Activated T-helper 17 cell treated with anti-CD3 and anti-CD28 coated beads, Interleukin-2, amount 50 U/mL, for 72 hours (primary cell): Measurements from ENCODE around the gene CABP1. TPM values are rescaled to one million over a fixed set of nuclear protein-coding genes. Genes with fewer than 3 reads are reported as not detected.

Experiments used
- ATAC-seq: fragments of 150-1000 bp; cut with Tn5 transposase; replicated peaks from 2 replicates; pipeline ENCODE4 v1.10.0; 2021; ENCODE audit warnings: mild to moderate bottlenecking, moderate library complexity
- H3K27ac Mint-ChIP-seq: one replicate; pipeline ENCODE4 v1.8.0; 2022; ENCODE audit warnings: mixed read lengths
- H3K27me3 Mint-ChIP-seq: one replicate; pipeline ENCODE4 v1.8.0; 2022; ENCODE audit warnings: mixed read lengths
- H3K36me3 Mint-ChIP-seq: one replicate; pipeline ENCODE4 v1.8.0; 2022; ENCODE audit warnings: low read depth, mild to moderate bottlenecking, mixed read lengths
- H3K4me1 Mint-ChIP-seq: one replicate; pipeline ENCODE4 v1.8.0; 2022; ENCODE audit warnings: mixed read lengths
- H3K4me3 Mint-ChIP-seq: one replicate; pipeline ENCODE4 v1.8.0; 2022; ENCODE audit warnings: mild to moderate bottlenecking, mixed read lengths
- H3K9me3 Mint-ChIP-seq: one replicate; pipeline ENCODE4 v1.8.0; 2022; ENCODE audit warnings: mixed read lengths
- total RNA-seq, 2 donors: library from RNA; stranded (reverse); gene quantifications; one replicate each; pipeline ENCODE4 v1.2.3, GENCODE V29; 2022

Gene CABP1
- total RNA-seq, 2 donors from 2014 or later, result 0.56 to 6.9 TPM

DNA sequence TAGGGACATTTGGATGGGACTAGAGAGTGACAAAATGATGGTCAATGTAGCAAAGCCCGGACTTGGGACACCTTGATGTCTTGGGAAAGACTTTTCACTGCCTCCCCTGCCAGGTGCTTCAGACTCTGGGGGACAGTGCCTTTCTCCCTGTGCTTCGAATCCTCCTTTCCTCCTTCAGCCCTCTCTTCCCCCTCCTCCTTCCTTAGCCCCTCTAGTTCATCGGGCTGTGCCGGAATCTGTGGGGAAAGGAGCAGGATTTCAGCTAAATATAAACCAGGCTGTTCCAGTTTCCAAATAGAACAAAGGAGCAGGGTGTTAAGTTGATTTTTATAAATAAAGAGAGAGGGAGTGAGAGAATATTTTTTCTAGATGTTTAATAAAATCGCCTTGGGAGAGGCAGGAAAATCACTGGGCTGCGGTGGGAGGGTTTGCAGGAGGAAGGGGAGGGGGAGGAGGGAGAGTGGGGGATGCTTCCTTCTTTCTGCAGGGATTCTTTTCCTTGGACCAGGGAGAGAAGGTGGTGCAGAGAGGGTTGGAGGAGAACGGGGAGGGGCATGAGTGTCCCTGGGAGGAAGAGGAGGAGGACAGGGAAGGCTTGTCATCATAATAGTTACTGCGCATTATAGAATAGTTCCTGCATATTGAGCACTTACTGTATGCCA lies 21.3 kb upstream of the CABP1 start:
- no peak overlapping the region for H3K27ac Mint-ChIP-seq
- no peaks in the 10 kb centered on the region for H3K4me1 Mint-ChIP-seq
- no peak for ATAC-seq
- H3K9me3 Mint-ChIP-seq, result no peaks in the 10 kb centered on the region
- H3K27me3 Mint-ChIP-seq, result peaks cover 16% of the 10 kb centered on the region
- no peaks in the 10 kb centered on the region for H3K36me3 Mint-ChIP-seq
- H3K4me3 Mint-ChIP-seq, result no peak overlapping the region

DNA sequence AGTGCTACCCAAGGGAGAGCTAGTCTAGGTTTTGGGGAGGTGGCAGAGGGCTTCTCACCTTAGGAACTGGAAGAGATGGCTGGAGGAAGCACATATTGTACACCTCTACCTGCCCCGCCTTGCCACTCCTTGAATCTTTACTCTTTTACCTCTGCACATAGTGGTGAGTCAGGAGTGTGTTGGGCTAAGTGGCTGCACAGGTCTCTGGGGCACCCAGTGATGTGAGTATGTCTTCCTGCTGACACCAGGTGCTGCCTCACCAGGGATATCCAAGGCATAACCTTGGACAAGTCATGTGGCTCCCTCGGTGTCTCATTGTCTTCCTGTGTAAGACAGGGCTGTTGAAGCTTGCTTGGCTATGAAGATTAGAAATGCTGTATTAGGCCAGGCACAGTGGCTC lies 19.8 kb upstream of the CABP1 start:
- peaks cover 16% of the 10 kb centered on the region for H3K27me3 Mint-ChIP-seq
- no peaks in the 10 kb centered on the region for H3K9me3 Mint-ChIP-seq
- no peaks in the 10 kb centered on the region for H3K4me1 Mint-ChIP-seq
- no peaks in the 10 kb centered on the region for H3K36me3 Mint-ChIP-seq
- no peak overlapping the region for H3K4me3 Mint-ChIP-seq
- no peak for ATAC-seq
- H3K27ac Mint-ChIP-seq, result no peak overlapping the region

DNA sequence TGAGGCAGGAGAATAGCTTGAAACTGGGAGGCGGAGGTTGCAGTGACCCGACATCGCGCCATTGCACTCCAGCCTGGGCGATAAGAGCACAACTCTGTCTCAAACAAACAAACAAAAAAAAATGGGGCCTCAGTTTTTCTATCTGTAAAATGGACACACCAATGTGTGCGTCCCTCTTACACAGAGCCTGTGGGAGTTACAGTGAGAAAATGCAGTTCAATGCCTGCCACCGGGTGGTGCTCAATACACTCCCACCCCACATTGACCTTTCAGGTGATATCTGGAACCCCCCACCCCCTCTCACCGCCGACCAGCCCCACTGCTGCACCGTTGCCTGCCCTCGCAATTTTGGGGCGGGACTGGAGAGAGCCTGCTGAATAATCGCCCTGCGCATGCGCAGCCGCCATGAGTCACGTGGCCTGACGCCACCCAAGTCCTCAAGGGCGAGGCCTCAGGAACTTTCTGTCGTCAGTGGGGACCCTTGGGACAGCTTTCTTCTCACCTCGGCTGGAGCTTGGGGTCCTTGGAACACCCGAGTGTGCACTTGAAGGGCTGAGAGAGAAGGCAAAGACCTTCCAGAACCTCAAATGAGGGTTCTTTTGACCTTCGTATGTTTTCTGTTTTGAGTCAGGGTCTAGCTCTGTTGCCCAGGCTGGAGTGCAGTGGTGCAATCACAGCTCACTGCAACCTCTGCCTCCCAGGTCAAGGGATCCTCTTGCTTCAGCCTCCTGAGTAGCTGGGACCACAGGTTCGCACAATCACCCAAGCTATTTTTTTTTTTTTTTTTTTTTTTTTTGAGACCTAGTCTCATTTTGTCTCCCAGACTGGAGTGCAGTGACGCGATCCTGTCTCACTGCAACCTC lies 14.6 kb upstream of the CABP1 start:
- Mint-ChIP-seq H3K4me1 (no peaks in the 10 kb centered on the region), H3K27ac (no peak overlapping the region), H3K36me3 (no peaks in the 10 kb centered on the region), H3K4me3 (no peak overlapping the region), H3K9me3 (no peaks in the 10 kb centered on the region), H3K27me3 (peaks cover 7% of the 10 kb centered on the region)
- peak; percentile 21 for ATAC-seq

DNA sequence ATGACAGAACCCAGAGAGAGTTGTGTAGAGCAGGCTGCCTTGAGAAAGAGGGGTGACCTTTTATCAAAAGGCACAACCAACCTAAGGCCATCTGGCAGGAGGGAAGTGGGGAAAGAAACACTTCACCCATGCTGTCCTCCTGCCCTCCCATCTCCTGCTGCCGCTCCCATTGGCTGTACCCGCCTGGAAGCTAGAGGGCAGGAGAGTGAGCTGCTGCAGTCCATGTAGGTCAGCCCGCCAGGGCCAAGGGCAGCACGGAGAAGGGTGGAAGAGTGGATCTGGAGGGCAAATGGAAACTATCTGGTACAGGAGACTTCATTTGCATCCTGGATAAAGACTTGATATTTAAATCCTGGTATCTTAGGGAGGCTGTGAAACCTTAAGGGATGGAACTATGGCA lies 11.5 kb upstream of the CABP1 start:
- H3K4me1 Mint-ChIP-seq, result no peaks in the 10 kb centered on the region
- H3K27me3 Mint-ChIP-seq, result no peaks in the 10 kb centered on the region
- H3K27ac Mint-ChIP-seq, result no peak overlapping the region
- no peaks in the 10 kb centered on the region for H3K36me3 Mint-ChIP-seq
- no peaks in the 10 kb centered on the region for H3K9me3 Mint-ChIP-seq
- ATAC-seq, result no peak
- no peak overlapping the region for H3K4me3 Mint-ChIP-seq

DNA sequence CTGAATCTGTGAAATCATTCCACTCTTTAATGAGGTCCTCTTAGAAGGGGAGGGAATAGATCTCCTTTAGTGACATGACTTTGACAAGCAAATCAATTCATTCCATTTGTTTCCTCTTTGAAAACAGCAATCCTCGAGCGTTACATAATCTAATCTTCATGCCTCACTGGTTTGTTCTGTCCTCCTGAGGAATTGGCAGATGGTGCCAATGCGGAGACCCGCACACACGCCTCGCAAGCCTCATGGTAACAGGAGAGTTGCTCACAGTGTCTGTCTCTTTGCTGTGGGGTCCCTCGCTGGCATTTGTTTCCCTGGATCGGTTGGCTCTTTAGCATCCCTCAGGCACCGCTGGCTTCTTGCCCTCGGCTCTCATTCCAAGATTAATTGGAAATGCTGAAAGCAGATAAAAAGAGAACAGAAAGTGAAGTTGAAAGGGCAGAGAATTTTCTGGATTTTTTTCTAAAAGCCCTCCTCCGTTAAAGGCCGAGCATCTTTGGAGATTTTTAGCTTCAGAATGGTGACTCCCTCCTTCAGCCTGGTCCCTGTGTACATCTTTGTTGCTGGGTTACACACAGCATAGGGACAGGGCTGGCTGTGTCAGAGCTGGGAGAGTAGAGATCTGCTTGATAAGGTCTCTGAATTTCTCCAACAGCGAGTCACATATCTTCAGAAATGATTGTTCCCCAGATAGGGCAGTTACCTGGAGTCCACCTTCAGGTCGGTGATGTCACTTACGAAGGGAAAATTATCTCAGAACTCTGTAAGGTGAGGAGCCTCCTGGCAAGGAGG lies 10.1 kb upstream of the CABP1 start:
- no peak overlapping the region for H3K27ac Mint-ChIP-seq
- H3K9me3 Mint-ChIP-seq, result no peaks in the 10 kb centered on the region
- no peak overlapping the region for H3K4me3 Mint-ChIP-seq
- H3K27me3 Mint-ChIP-seq, result no peaks in the 10 kb centered on the region
- H3K36me3 Mint-ChIP-seq, result no peaks in the 10 kb centered on the region
- H3K4me1 Mint-ChIP-seq, result no peaks in the 10 kb centered on the region
- ATAC-seq, result no peak

DNA sequence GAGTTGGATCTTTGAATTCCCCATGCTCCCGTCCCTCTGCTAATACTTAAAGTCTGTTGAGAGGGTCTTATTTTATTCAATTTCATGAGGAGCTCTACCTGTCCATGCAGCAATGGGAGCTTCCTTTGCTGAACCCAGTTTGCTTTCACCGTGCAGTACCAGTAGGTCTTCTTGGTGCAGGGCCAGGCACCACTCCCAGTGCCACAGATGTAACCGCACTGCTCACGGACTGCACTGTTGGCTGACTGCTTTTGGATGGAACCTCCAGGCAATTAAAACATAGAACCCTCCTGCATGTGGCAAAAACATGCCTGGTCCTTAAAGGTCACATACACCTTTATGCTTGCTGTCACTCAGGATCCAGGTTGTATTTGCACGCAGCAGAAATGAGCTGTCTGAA lies 9.3 kb upstream of the CABP1 start:
- Mint-ChIP-seq H3K27ac (no peak overlapping the region), H3K4me3 (no peak overlapping the region), H3K36me3 (no peaks in the 10 kb centered on the region), H3K9me3 (no peaks in the 10 kb centered on the region), H3K4me1 (no peaks in the 10 kb centered on the region), H3K27me3 (no peaks in the 10 kb centered on the region)
- ATAC-seq, result no peak

DNA sequence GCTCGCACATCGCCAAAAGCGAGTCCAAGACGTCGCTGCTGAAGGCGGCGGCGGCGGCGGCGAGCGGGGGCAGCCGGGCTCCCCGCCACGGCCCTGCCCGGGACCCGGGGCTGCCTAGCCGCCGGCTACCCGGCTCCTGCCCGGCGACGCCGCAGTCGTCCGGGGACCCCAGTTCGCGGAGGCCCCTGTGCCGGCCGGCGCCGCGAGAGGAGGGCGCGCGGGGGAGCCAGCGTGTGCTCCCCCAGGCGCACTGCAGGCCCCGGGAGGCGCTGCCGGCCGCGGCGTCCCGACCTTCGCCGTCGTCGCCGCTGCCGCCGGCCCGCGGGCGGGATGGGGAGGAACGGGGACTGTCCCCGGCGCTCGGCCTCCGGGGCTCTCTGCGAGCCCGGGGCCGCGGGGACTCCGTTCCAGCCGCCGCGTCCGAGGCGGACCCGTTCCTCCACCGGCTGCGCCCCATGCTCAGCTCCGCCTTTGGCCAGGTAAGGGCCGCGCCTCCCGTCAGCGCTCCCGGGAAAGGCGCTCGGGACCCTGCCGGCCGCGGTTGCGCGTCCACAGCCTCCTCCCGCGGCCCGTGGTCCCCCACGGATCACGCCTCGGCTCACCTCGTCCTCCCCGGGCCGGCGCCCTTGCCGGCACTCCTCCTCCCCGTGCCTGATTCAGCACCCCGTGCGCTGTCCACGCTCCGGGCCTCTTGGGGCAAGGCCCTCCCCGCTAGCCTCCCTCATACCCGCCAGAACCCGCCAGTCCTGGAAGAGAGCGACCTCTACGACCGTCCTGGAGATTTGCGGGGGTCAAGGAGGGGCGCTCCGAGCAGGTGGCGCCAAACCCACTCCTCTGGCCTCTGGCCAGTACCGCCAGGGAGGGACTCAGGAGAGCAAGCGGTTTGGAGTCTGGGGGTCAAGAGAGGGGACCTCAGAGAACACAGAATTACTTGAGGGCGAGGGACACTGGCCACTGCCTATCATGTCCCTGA lies 721 bp downstream of the CABP1 start:
- Mint-ChIP-seq H3K27ac (no peak overlapping the region), H3K36me3 (no peaks in the 10 kb centered on the region), H3K27me3 (peaks cover 36% of the 10 kb centered on the region), H3K4me3 (peak overlapping the region; percentile 46), H3K4me1 (no peaks in the 10 kb centered on the region), H3K9me3 (no peaks in the 10 kb centered on the region)
- ATAC-seq, result peak; percentile 76

DNA sequence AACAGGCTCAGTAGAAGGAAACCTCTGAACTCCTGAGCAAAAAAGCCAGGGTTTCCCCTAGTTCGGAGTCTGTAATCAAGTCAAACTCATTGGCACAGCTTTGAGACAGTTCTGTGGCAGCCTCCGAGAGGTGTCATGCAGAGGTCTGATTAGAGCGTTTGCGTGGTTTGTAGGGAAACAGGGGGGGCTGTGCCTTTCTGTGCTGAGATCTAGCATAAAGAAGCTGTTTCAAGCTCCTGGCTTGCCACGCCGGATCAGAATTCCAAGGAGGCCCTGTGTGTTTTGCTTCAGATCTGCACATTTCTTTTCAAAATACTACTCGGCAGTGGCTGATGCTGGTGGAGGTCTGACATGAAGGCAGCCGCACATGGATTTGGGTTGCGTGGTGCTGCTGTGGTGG lies 1.7 kb downstream of the CABP1 start:
- no peak overlapping the region for H3K27ac Mint-ChIP-seq
- no peaks in the 10 kb centered on the region for H3K36me3 Mint-ChIP-seq
- H3K4me3 Mint-ChIP-seq, result peak overlapping the region; percentile 46
- H3K4me1 Mint-ChIP-seq, result no peaks in the 10 kb centered on the region
- peaks cover 36% of the 10 kb centered on the region for H3K27me3 Mint-ChIP-seq
- ATAC-seq, result no peak
- H3K9me3 Mint-ChIP-seq, result no peaks in the 10 kb centered on the region

DNA sequence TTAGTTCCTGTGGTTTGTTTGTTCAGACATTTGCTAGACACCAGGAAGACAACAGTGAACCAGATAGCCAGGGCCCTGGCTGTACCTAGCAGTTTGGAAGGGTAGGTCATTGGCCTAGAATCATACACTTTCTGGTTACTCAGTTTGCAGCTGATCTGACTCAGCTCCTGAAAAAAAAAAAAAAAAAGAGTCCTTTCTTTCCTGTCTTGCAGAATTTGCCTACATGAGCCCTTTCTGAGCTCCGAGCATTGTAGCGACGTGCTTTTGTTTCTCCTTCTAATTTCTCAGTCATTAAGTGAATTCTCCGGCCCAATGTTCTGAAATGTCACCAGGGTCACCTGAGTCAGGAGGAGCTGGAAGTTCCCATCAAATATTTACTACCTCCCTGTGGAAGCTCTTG lies 2.4 kb downstream of the CABP1 start:
- Mint-ChIP-seq H3K4me3 (peak overlapping the region; percentile 15), H3K9me3 (no peaks in the 10 kb centered on the region), H3K27ac (no peak overlapping the region), H3K4me1 (no peaks in the 10 kb centered on the region), H3K36me3 (no peaks in the 10 kb centered on the region), H3K27me3 (peaks cover 36% of the 10 kb centered on the region)
- no peak for ATAC-seq

DNA sequence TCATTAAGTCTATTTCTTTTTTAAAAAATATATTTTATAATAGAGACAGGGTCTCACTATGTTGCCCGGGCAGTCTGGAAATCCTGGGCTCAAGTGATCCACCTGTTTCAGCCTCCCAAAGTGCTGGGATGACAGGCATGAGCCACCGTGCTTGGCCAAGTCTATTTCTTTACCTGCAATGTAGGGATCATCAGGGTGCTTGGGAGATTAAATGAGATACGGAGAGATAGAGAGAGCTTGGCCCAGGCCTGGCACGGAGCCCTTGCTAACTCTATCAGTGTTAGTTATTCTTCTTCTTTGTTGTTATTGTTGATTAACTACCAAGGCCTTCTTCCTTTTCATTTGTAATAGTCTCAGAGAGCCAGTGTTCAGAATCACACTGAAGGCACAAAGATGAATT lies 3.1 kb downstream of the CABP1 start:
- no peaks in the 10 kb centered on the region for H3K9me3 Mint-ChIP-seq
- H3K36me3 Mint-ChIP-seq, result no peaks in the 10 kb centered on the region
- no peak overlapping the region for H3K27ac Mint-ChIP-seq
- no peak overlapping the region for H3K4me3 Mint-ChIP-seq
- no peaks in the 10 kb centered on the region for H3K4me1 Mint-ChIP-seq
- peaks cover 40% of the 10 kb centered on the region for H3K27me3 Mint-ChIP-seq
- no peak for ATAC-seq

DNA sequence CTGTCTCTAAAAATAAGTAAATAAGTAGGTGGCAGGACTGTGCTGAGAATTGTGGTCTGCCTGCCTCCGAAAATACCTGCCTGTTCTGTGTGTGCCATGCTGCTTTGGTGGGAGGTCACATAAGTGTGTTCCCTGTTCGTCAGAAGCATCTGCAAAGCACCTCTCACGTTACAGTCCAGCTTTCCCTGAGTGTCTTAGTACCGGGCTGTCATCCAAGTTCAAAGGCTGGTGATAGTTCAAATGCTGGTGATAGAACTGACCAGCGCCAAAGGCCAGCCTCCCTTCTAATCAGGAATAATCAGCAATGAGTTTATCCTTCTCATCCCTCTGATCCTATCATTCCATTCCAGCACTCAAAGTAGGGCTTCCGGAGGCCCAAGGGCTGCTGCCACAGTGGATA lies 5.6 kb downstream of the CABP1 start:
- Mint-ChIP-seq H3K4me3 (no peak overlapping the region), H3K27me3 (peaks cover 51% of the 10 kb centered on the region), H3K36me3 (no peaks in the 10 kb centered on the region), H3K9me3 (no peaks in the 10 kb centered on the region), H3K27ac (no peak overlapping the region), H3K4me1 (peaks cover 9% of the 10 kb centered on the region)
- no peak for ATAC-seq

DNA sequence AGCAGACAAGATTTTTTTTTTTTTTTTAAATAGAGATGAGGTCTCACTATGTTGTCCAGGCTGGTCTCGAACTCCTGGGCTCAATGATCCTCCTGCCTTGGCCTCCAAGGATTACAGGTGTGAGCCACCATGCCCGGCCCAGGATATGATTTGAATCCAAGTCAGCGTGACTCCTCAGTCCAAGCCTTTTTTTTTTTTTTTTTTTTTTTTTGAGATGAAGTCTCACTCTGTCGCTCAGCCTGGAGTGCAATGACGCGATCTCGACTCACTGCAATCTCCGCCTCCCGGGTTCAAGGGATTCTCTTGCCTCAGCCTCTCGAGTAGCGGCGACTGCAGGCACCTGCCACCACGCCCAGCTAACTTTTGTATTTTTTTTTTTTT lies 6.9 kb downstream of the CABP1 start:
- H3K27ac Mint-ChIP-seq, result no peak overlapping the region
- H3K4me1 Mint-ChIP-seq, result peaks cover 9% of the 10 kb centered on the region
- H3K9me3 Mint-ChIP-seq, result no peaks in the 10 kb centered on the region
- no peak overlapping the region for H3K4me3 Mint-ChIP-seq
- H3K27me3 Mint-ChIP-seq, result peaks cover 49% of the 10 kb centered on the region
- no peaks in the 10 kb centered on the region for H3K36me3 Mint-ChIP-seq
- no peak for ATAC-seq

DNA sequence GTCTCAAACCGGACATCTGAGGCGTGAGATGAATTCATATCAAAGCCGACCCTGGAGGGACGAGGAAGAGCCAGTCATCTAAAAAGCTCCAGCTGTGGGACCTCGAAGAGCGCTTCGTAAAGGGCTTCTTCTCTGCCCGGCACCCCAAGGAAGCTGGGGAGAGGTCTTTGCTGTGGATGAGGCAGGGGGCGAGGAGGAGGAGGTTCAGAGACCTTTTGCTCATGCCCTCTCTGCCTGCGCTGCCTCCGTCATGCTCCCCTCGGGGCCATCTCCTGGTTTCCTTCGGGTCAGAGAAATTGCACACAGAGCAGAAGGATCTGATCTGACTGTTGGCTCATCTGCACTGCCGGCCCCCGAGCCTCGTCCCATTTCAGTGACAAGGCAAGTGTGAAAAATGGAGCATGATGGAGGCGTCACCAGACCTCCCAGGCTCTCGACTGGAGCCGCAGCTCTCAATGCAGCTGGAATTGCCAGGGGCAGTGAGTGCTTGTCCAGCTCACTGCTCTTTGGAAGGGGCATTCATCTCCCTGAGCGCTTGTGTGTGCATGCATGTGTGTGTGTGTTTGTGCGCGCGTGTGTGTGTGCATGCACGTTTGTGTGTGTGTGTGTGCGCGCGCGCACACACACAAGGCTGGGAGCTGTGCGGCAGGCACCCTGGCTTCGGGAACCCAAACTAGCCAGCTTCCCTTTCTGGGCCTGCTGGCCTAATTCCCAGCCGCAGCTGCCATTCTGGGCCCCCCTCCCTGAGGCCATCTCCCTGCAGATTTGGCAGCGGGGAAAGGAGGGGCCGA lies 9.2 kb downstream of the CABP1 start:
- H3K4me3 Mint-ChIP-seq, result peak overlapping the region; percentile 76
- peaks cover 9% of the 10 kb centered on the region for H3K4me1 Mint-ChIP-seq
- H3K36me3 Mint-ChIP-seq, result no peaks in the 10 kb centered on the region
- H3K27ac Mint-ChIP-seq, result no peak overlapping the region
- H3K27me3 Mint-ChIP-seq, result peaks cover 37% of the 10 kb centered on the region
- no peak for ATAC-seq
- no peaks in the 10 kb centered on the region for H3K9me3 Mint-ChIP-seq
